H9 (cell line): ENCODE data around the gene NRGN. TPM values are rescaled to one million over a fixed set of nuclear protein-coding genes. Genes with fewer than 3 reads are reported as not detected.

Experiments
- DNase-seq: peaks from one replicate; pipeline ENCODE4 v3.0.0-alpha.2; 2017
- H2AFZ ChIP-seq: one replicate; pipeline ENCODE4 v1.6.1; 2013; ENCODE audit warnings: mild to moderate bottlenecking, low read length, control low read depth, moderate library complexity
- H2AK5ac ChIP-seq: 2 replicates; pipeline ENCODE4 v1.6.1; 2013; ENCODE audit warnings: low read length, control low read depth, mixed read lengths; ENCODE audit not compliant: insufficient read length
- H2BK120ac ChIP-seq: one replicate; pipeline ENCODE4 v1.6.1; 2013; ENCODE audit warnings: low read depth, mild to moderate bottlenecking, low read length, control low read depth, inconsistent platforms; ENCODE audit not compliant: poor library complexity, severe bottlenecking
- H2BK12ac ChIP-seq: 2 replicates; pipeline ENCODE4 v1.6.1; 2013; ENCODE audit warnings: low read length, control low read depth, mixed read lengths, low read depth; ENCODE audit not compliant: insufficient read length
- H2BK15ac ChIP-seq: 2 replicates; pipeline ENCODE4 v1.6.1; 2013; ENCODE audit warnings: low read depth, low read length, control low read depth
- H2BK20ac ChIP-seq: one replicate; pipeline ENCODE4 v1.6.1; 2013; ENCODE audit warnings: low read depth, mild to moderate bottlenecking, low read length, control low read depth, inconsistent platforms; ENCODE audit not compliant: poor library complexity, severe bottlenecking
- H2BK5ac ChIP-seq: 2 replicates; pipeline ENCODE4 v1.6.1; 2013; ENCODE audit warnings: low read length, control low read depth, mixed read lengths; ENCODE audit not compliant: insufficient read length
- H3K14ac ChIP-seq: 2 replicates; pipeline ENCODE4 v1.6.1; 2013; ENCODE audit warnings: low read length, control low read depth; ENCODE audit not compliant: insufficient read depth
- H3K18ac ChIP-seq: 2 replicates; pipeline ENCODE4 v1.6.1; 2013; ENCODE audit warnings: low read depth, mild to moderate bottlenecking, mixed read lengths, low read length, control low read depth; ENCODE audit not compliant: insufficient read length
- H3K23ac ChIP-seq: 2 replicates; pipeline ENCODE4 v1.6.1; 2013; ENCODE audit warnings: low read length, control low read depth, mixed read lengths, low read depth; ENCODE audit not compliant: insufficient read length
- H3K23me2 ChIP-seq: 2 replicates; pipeline ENCODE4 v1.6.1; 2013; ENCODE audit warnings: low read depth, mild to moderate bottlenecking, mixed read lengths, low read length, control low read depth; ENCODE audit not compliant: insufficient read length, poor library complexity, severe bottlenecking
- H3K27ac ChIP-seq: 2 replicates; pipeline ENCODE4 v1.5.1; 2013; ENCODE audit warnings: low read length, control low read depth, mixed read lengths, low read depth; ENCODE audit not compliant: insufficient read length
- H3K27me3 ChIP-seq: 2 replicates; pipeline ENCODE4 v1.6.1; 2013; ENCODE audit warnings: low read length, control low read depth, inconsistent platforms; ENCODE audit not compliant: insufficient read depth
- H3K4ac ChIP-seq: 2 replicates; pipeline ENCODE4 v1.6.1; 2013; ENCODE audit warnings: low read depth, mild to moderate bottlenecking, control low read depth, inconsistent platforms, low read length, moderate library complexity
- H3K4me1 ChIP-seq: 2 replicates; pipeline ENCODE4 v1.6.1; 2013; ENCODE audit warnings: low read length, control low read depth, inconsistent platforms; ENCODE audit not compliant: insufficient read depth
- H3K4me2 ChIP-seq: 2 replicates; pipeline ENCODE4 v1.6.1; 2013; ENCODE audit warnings: low read length, control low read depth, mixed read lengths; ENCODE audit not compliant: insufficient read length, insufficient read depth
- H3K56ac ChIP-seq: 2 replicates; pipeline ENCODE4 v1.6.1; 2013; ENCODE audit warnings: low read depth, mild to moderate bottlenecking, mixed read lengths, low read length, control low read depth; ENCODE audit not compliant: insufficient read length
- H3K79me1 ChIP-seq: 2 replicates; pipeline ENCODE4 v1.6.1; 2013; ENCODE audit warnings: low read depth, mild to moderate bottlenecking, moderate library complexity, low read length, control low read depth, inconsistent platforms; ENCODE audit not compliant: insufficient read depth, poor library complexity, severe bottlenecking
- H3K79me2 ChIP-seq: 2 replicates; pipeline ENCODE4 v1.6.1; 2013; ENCODE audit warnings: low read length, control low read depth, inconsistent platforms; ENCODE audit not compliant: insufficient read depth
- H3K9ac ChIP-seq: 2 replicates; pipeline ENCODE4 v1.6.1; 2013; ENCODE audit warnings: low read length, control low read depth, mixed read lengths; ENCODE audit not compliant: insufficient read length; ENCODE audit errors: extremely low read depth
- H3K9me3 ChIP-seq: one replicate; pipeline ENCODE4 v1.6.1; 2013; ENCODE audit warnings: low read depth, low read length, inconsistent platforms; ENCODE audit not compliant: control insufficient read depth
- H3T11ph ChIP-seq: one replicate; pipeline ENCODE4 v1.6.1; 2013; ENCODE audit warnings: mild to moderate bottlenecking, low read length, control low read depth, inconsistent platforms
- H4K20me1 ChIP-seq: one replicate; pipeline ENCODE4 v1.6.1; 2013; ENCODE audit not compliant: control insufficient read depth, insufficient read length, insufficient read depth
- H4K5ac ChIP-seq: 2 replicates; pipeline ENCODE4 v1.6.1; 2013; ENCODE audit warnings: low read depth, mild to moderate bottlenecking, mixed read lengths, low read length, control low read depth; ENCODE audit not compliant: insufficient read length
- H4K8ac ChIP-seq: replicated peaks from 2 replicates; pipeline ENCODE4 v1.6.1; 2013; ENCODE audit warnings: low read length, control low read depth, mixed read lengths, low read depth; ENCODE audit not compliant: insufficient read length
- H4K91ac ChIP-seq: 2 replicates; pipeline ENCODE4 v1.6.1; 2013; ENCODE audit warnings: low read depth, mild to moderate bottlenecking, moderate library complexity, mixed read lengths, low read length, control low read depth; ENCODE audit not compliant: insufficient read length
- H3K27ac Mint-ChIP-seq, 3 experiments: 2 replicates in 2 of 3; 3 replicates in 1 of 3; pipeline ENCODE4 v1.8.0; 2020 to 2021; ENCODE audit warnings: mixed read lengths in 3 of 3, mild to moderate bottlenecking in 1 of 3, moderate library complexity in 1 of 3
- H3K27me3 Mint-ChIP-seq: 2 replicates; pipeline ENCODE4 v1.8.0; 2021; ENCODE audit warnings: low read depth, mild to moderate bottlenecking, moderate library complexity, mixed read lengths
- H3K36me3 Mint-ChIP-seq, 3 experiments: 2 replicates in 2 of 3; 3 replicates in 1 of 3; pipeline ENCODE4 v1.8.0; 2020 to 2021; ENCODE audit warnings: low read depth in 3 of 3, mixed read lengths in 3 of 3; ENCODE audit not compliant: insufficient read depth in 1 of 3
- H3K4me1 Mint-ChIP-seq, 2 experiments: 2 replicates each; pipeline ENCODE4 v1.8.0; 2020; ENCODE audit warnings: mixed read lengths in 2 of 2
- H3K4me3 Mint-ChIP-seq, 2 experiments: 2 replicates in 1 of 2; 3 replicates in 1 of 2; pipeline ENCODE4 v1.8.0; 2020 to 2021; ENCODE audit warnings: mild to moderate bottlenecking in 2 of 2, mixed read lengths in 2 of 2, moderate library complexity in 1 of 2
- H3K9me3 Mint-ChIP-seq, 2 experiments: 2 replicates in 1 of 2; 3 replicates in 1 of 2; pipeline ENCODE4 v1.8.0; 2020; ENCODE audit warnings: mild to moderate bottlenecking in 2 of 2, mixed read lengths in 2 of 2, moderate library complexity in 1 of 2
- CTCF ChIP-seq: fragments of 200-600 bp; sonication (generic); conservative IDR thresholded peaks from 3 replicates; pipeline ENCODE4 v1.8.0; 2021; ENCODE audit warnings: antibody characterized with exemption, mild to moderate bottlenecking
- WGBS: extraction: QIAGEN DNeasy Blood & Tissue Kit; methylation state at CpG from one replicate; pipeline ENCODE4 v1.1.7; 2013; ENCODE audit warnings: missing lambda C conversion rate, low lambda C conversion rate, mixed read lengths; ENCODE audit not compliant: insufficient read length; ENCODE audit errors: extremely low coverage; 5-methylcytosine and 5-hydroxymethylcytosine counted together
- total RNA-seq: library from RNA; stranded (reverse); gene quantifications from 2 replicates; pipeline ENCODE4 v1.2.1, GENCODE V29; 2021

NRGN gene
- total RNA-seq, 1 experiment from 2014 or later: 6.4 TPM

- Histone ChIP-seq H3K27me3 (no peaks in the 10 kb centered on the region), H4K8ac (no peak overlapping the region), H3K4me2 (no peak overlapping the region), H2BK12ac (no peak overlapping the region), H4K5ac (no peak overlapping the region), H2BK15ac (no peak overlapping the region), H3K79me1 (no peaks in the 10 kb centered on the region), H2AFZ (no peak overlapping the region), H4K91ac (no peak overlapping the region), H3K4me1 (peaks cover 11% of the 10 kb centered on the region), H2AK5ac (no peak overlapping the region), H4K20me1 (no peaks in the 10 kb centered on the region), H3K23me2 (no peaks in the 10 kb centered on the region), H3K4ac (no peak overlapping the region), H3T11ph (no peak overlapping the region), H3K79me2 (no peaks in the 10 kb centered on the region), H3K14ac (no peak overlapping the region), H2BK5ac (no peak overlapping the region), H3K23ac (no peak overlapping the region), H3K9me3 (no peaks in the 10 kb centered on the region), H3K18ac (no peak overlapping the region), H3K56ac (no peak overlapping the region), H2BK20ac (no peak overlapping the region), H3K9ac (no peak overlapping the region), H3K27ac (no peak overlapping the region), H2BK120ac (no peak overlapping the region)
- no peak for TF ChIP-seq CTCF
- no CpG with 5 or more reads among the region's 4 CpGs for WGBS
- DNase-seq: no peak
- Mint-ChIP-seq H3K4me3 (no peak overlapping the region), H3K27ac (no peak overlapping the region), H3K9me3 (no peaks in the 10 kb centered on the region; a peak in 1 of 5 replicates), H3K4me1 (peaks cover 27% of the 10 kb centered on the region in 2 experiments), H3K36me3 (no peaks in the 10 kb centered on the region), H3K27me3 (peaks cover 25% of the 10 kb centered on the region)
Observed at GRCh38 chr11:124729571-124729970, 10.2 kb upstream of the NRGN start.
